ENCODE data around the gene HCN2. TPM values are rescaled to one million over a fixed set of nuclear protein-coding genes. Genes with fewer than 3 reads are reported as not detected.

Gene HCN2
- total RNA-seq, 2 experiments from 2014 or later: 0.84 to 1.3 TPM

GRCh38 chr19:661427-662196 is 71.9 kb downstream of the HCN2 start:
- POLR2A ChIA-PET: interaction anchor here (0.8 to 1.4 kb wide), 2 partner anchors 18 to 29 kb away, joined by 3 to 4 read pairs; no protein-coding TSS in a partner anchor
- H3K4me3 Mint-ChIP-seq: peak overlapping the region; percentile 98
- CTCF ChIA-PET: interaction anchor here (0.6 to 1.2 kb wide), 3 partner anchors 28 to 151 kb away, joined by 3 read pairs; no protein-coding TSS in a partner anchor
- H3K36me3 Mint-ChIP-seq (ENCODE audit: low read depth): peaks cover 23% of the 10 kb centered on the region
- H3K27ac Mint-ChIP-seq: peak overlapping the region; percentile 97
- peak; percentile 83 for DNase-seq
- H3K9me3 Mint-ChIP-seq (ENCODE audit: insufficient read depth): no peaks in the 10 kb centered on the region
- ATAC-seq: peak; percentile 60
- H3K27me3 Mint-ChIP-seq (ENCODE audit: low read depth): no peaks in the 10 kb centered on the region
- H3K4me1 Mint-ChIP-seq (ENCODE audit: low read depth): peaks cover 46% of the 10 kb centered on the region

- H3K4me1 Mint-ChIP-seq (ENCODE audit: low read depth): peaks cover 42% of the 10 kb centered on the region
- peak; percentile 85 for DNase-seq
- ChIA-PET POLR2A (interaction anchor here (1.4 to 2.2 kb wide), 2 partner anchors 17 to 18 kb away, joined by 3 to 10 read pairs; no protein-coding TSS in a partner anchor), CTCF (interaction anchor here (1.9 kb wide), 1 partner anchor 72 kb away, joined by 14 read pairs; no protein-coding TSS in a partner anchor)
- H3K27me3 Mint-ChIP-seq (ENCODE audit: low read depth): no peaks in the 10 kb centered on the region
- peak overlapping the region; percentile 98 for H3K4me3 Mint-ChIP-seq
- H3K36me3 Mint-ChIP-seq (ENCODE audit: low read depth): peaks cover 19% of the 10 kb centered on the region
- peak; percentile 43 for ATAC-seq
- no peaks in the 10 kb centered on the region for H3K9me3 Mint-ChIP-seq (ENCODE audit: insufficient read depth)
- peak overlapping the region; percentile 97 for H3K27ac Mint-ChIP-seq
Observed at GRCh38 chr19:662207-662961, 72.7 kb downstream of the HCN2 start.

- Mint-ChIP-seq H3K36me3 (ENCODE audit: low read depth) (peaks cover 15% of the 10 kb centered on the region), H3K4me1 (ENCODE audit: low read depth) (peaks cover 42% of the 10 kb centered on the region), H3K27ac (peak within 1 kb of the TSS; percentile 97), H3K27me3 (ENCODE audit: low read depth) (peaks cover 2% of the 10 kb centered on the region), H3K9me3 (ENCODE audit: insufficient read depth) (no peaks in the 10 kb centered on the region), H3K4me3 (peak within 1 kb of the TSS; percentile 98)
- peak; percentile 56 for ATAC-seq
- ChIA-PET CTCF (interaction anchor here (0.9 to 1.9 kb wide), 5 partner anchors 16 to 152 kb away, joined by 3 to 14 read pairs (median 3); no protein-coding TSS in a partner anchor), POLR2A (interaction anchor here (0.5 to 2.2 kb wide), 7 partner anchors 17 to 606 kb away, joined by 3 to 10 read pairs (median 3); partner anchors contain the start of genes CIRBP and POLRMT)
- DNase-seq: peak; percentile 94
Observed at GRCh38 chr19:662962-663681, 73.4 kb downstream of the HCN2 start, which contains the start of gene RNF126. TSS of gene RNF126 (minus strand) at chr19:663214. CDS start at chr19:663121, 93 bp downstream.

- Mint-ChIP-seq H3K27ac (peak overlapping the region; percentile 87), H3K4me1 (ENCODE audit: low read depth) (peaks cover 42% of the 10 kb centered on the region), H3K9me3 (ENCODE audit: insufficient read depth) (no peaks in the 10 kb centered on the region), H3K4me3 (peak overlapping the region; percentile 70), H3K36me3 (ENCODE audit: low read depth) (peaks cover 15% of the 10 kb centered on the region), H3K27me3 (ENCODE audit: low read depth) (peaks cover 4% of the 10 kb centered on the region)
- no peak for ATAC-seq
- no peak for DNase-seq
- CTCF ChIA-PET: interaction anchor here (0.9 to 1.9 kb wide), 5 partner anchors 15 to 153 kb away, joined by 3 to 14 read pairs (median 3); no protein-coding TSS in a partner anchor
- POLR2A ChIA-PET: interaction anchor here (0.5 to 2.2 kb wide), 7 partner anchors 16 to 605 kb away, joined by 3 to 10 read pairs (median 3); partner anchors contain the start of genes CIRBP and POLRMT
Observed at GRCh38 chr19:663682-664117, 74.0 kb downstream of the HCN2 start.

- H3K36me3 Mint-ChIP-seq (ENCODE audit: low read depth): peaks cover 15% of the 10 kb centered on the region
- H3K9me3 Mint-ChIP-seq (ENCODE audit: insufficient read depth): no peaks in the 10 kb centered on the region
- CTCF ChIA-PET: no interaction called here
- H3K27me3 Mint-ChIP-seq (ENCODE audit: low read depth): peaks cover 10% of the 10 kb centered on the region
- POLR2A ChIA-PET: no interaction called here
- ATAC-seq (no peak), DNase-seq (peak; percentile 78)
- peaks cover 33% of the 10 kb centered on the region for H3K4me1 Mint-ChIP-seq (ENCODE audit: low read depth)
- H3K27ac Mint-ChIP-seq: no peak overlapping the region
- H3K4me3 Mint-ChIP-seq: peak overlapping the region; percentile 42
Observed at GRCh38 chr19:664913-665443, 75.3 kb downstream of the HCN2 start.

Other genes with a start within 250 kb of the HCN2 start
- gene MIER2, start 245.1 kb upstream of the HCN2 start, total RNA-seq: 10 to 100 TPM; 21.6 to 23.1 TPM
- gene C2CD4C, start 180.7 kb upstream of the HCN2 start, total RNA-seq: not detected
- gene SHC2, start 128.8 kb upstream of the HCN2 start, total RNA-seq: not detected
- gene MADCAM1, start 93.4 kb upstream of the HCN2 start, total RNA-seq: under 1 TPM; 0.16 to 0.39 TPM
- gene TPGS1, start 82.4 kb upstream of the HCN2 start, total RNA-seq: 10 to 100 TPM; 20.1 to 20.7 TPM
- gene CDC34, start 58.1 kb upstream of the HCN2 start, total RNA-seq: 10 to 100 TPM; 49.0 to 53.0 TPM
- 10 to 100 TPM; 86.9 to 87.3 TPM for gene GZMM, start 45.8 kb upstream of the HCN2 start, total RNA-seq
- 100 to 1,000 TPM; 207 to 217 TPM for gene BSG, start 17.3 kb upstream of the HCN2 start, total RNA-seq
- 10 to 100 TPM; 50.6 to 51.0 TPM for gene POLRMT, start 43.7 kb downstream of the HCN2 start, total RNA-seq
- gene FGF22, start 50.0 kb downstream of the HCN2 start, total RNA-seq: not detected
- gene RNF126, start 73.3 kb downstream of the HCN2 start, total RNA-seq: 10 to 100 TPM; 71.3 to 78.4 TPM
- 1 to 10 TPM; 2.2 to 3.0 TPM for gene FSTL3, start 86.5 kb downstream of the HCN2 start, total RNA-seq
- not detected for gene PRSS57, start 105.6 kb downstream of the HCN2 start, total RNA-seq
- not detected for gene PALM, start 119.1 kb downstream of the HCN2 start, total RNA-seq
- gene MISP, start 161.2 kb downstream of the HCN2 start, total RNA-seq: not detected
- gene PTBP1, start 207.6 kb downstream of the HCN2 start, total RNA-seq: 100 to 1,000 TPM; 524 to 526 TPM
- gene PLPPR3, start 232.1 kb downstream of the HCN2 start, total RNA-seq: not detected
- gene AZU1, start 238.0 kb downstream of the HCN2 start, total RNA-seq: not detected